Natural killer cell treated with Interleukin-12 subunit alpha and Interleukin-12 subunit beta and Interleukin-15 and Interleukin-18, amount 100 ng/mL, for 72 hours (primary cell): ENCODE measurements around the gene ANKUB1. TPM values are rescaled to one million over a fixed set of nuclear protein-coding genes. Genes with fewer than 3 reads are reported as not detected.
A peak's percentile ranks its signal among the peaks of the same experiment; 100 is the strongest.

Source experiments
- ATAC-seq, 2 donors: fragments of 150-1000 bp; cut with Tn5 transposase in 1 of 2; sonication (Bioruptor Pico), chemical (Tn5 transposase) in 1 of 2; 2 replicates each; pipeline ENCODE4 v1.10.0; 2021
- DNase-seq: peaks from one replicate; pipeline ENCODE4 v3.0.0; 2022; ENCODE audit warnings: low spot score
- H3K27ac Mint-ChIP-seq, 2 donors: 1 replicate in 1 of 2; 2 replicates in 1 of 2; pipeline ENCODE4 v1.8.0; 2022; ENCODE audit warnings: mixed read lengths in 2 of 2, mild to moderate bottlenecking in 1 of 2, moderate library complexity in 1 of 2
- H3K27me3 Mint-ChIP-seq, 2 donors: 1 replicate in 1 of 2; 2 replicates in 1 of 2; pipeline ENCODE4 v1.8.0; 2022; ENCODE audit warnings: mixed read lengths in 2 of 2
- H3K36me3 Mint-ChIP-seq: one replicate; pipeline ENCODE4 v1.8.0; 2022; ENCODE audit warnings: mixed read lengths
- H3K4me1 Mint-ChIP-seq, 2 donors: 1 replicate in 1 of 2; 2 replicates in 1 of 2; pipeline ENCODE4 v1.8.0; 2022; ENCODE audit warnings: low read depth in 2 of 2, mixed read lengths in 2 of 2, mild to moderate bottlenecking in 1 of 2
- H3K4me3 Mint-ChIP-seq: one replicate; pipeline ENCODE4 v1.8.0; 2022; ENCODE audit warnings: mixed read lengths
- H3K9me3 Mint-ChIP-seq: 2 replicates; pipeline ENCODE4 v1.8.0; 2022; ENCODE audit warnings: mixed read lengths
- total RNA-seq, 2 donors: library from RNA; stranded (reverse); gene quantifications; one replicate each; pipeline ENCODE4 v1.2.3, GENCODE V29; 2022

The ANKUB1 gene
- total RNA-seq, 2 donors from 2014 or later = not detected

- no peaks in the 10 kb centered on the region for H3K27me3 Mint-ChIP-seq
- no peak for DNase-seq
- H3K4me3 Mint-ChIP-seq = peak overlapping the region; percentile 76
- ATAC-seq = no peak
- no peaks in the 10 kb centered on the region for H3K36me3 Mint-ChIP-seq
- H3K4me1 Mint-ChIP-seq = peaks cover 48 to 72% of the 10 kb centered on the region in 2 donors
- H3K27ac Mint-ChIP-seq = peak overlapping the region; percentile 73 to 76
- H3K9me3 Mint-ChIP-seq = no peaks in the 10 kb centered on the region
Measured at GRCh38 chr3:149816311-149816710, 24.0 kb upstream of the ANKUB1 start.

GRCh38 chr3:149815728-149816127 lies 23.4 kb upstream of the ANKUB1 start:
- ATAC-seq (no peak), DNase-seq (no peak)
- Mint-ChIP-seq H3K9me3 (no peaks in the 10 kb centered on the region), H3K36me3 (no peaks in the 10 kb centered on the region), H3K27ac (peak overlapping the region in 1 of 2 donors; percentile 76), H3K27me3 (no peaks in the 10 kb centered on the region), H3K4me1 (peaks cover 48 to 66% of the 10 kb centered on the region in 2 donors), H3K4me3 (peak overlapping the region; percentile 76)

GRCh38 chr3:149815321-149815720 lies 23.0 kb upstream of the ANKUB1 start:
- Mint-ChIP-seq H3K36me3 (no peaks in the 10 kb centered on the region), H3K4me1 (peaks cover 48 to 66% of the 10 kb centered on the region in 2 donors), H3K9me3 (no peaks in the 10 kb centered on the region), H3K27ac (peak overlapping the region in 1 of 2 donors; percentile 97), H3K27me3 (no peaks in the 10 kb centered on the region), H3K4me3 (peak overlapping the region; percentile 90)
- DNase-seq = no peak
- no peak for ATAC-seq

- H3K27me3 Mint-ChIP-seq = peaks cover 6 to 7% of the 10 kb centered on the region in 2 donors
- H3K36me3 Mint-ChIP-seq = no peaks in the 10 kb centered on the region
- no peak for ATAC-seq
- peak overlapping the region; percentile 95 to 97 for H3K27ac Mint-ChIP-seq
- DNase-seq = no peak
- H3K9me3 Mint-ChIP-seq = no peaks in the 10 kb centered on the region
- peaks cover 44 to 60% of the 10 kb centered on the region in 2 donors for H3K4me1 Mint-ChIP-seq
- H3K4me3 Mint-ChIP-seq = peak overlapping the region; percentile 90
Measured at GRCh38 chr3:149813367-149814281, 21.3 kb upstream of the ANKUB1 start.

GRCh38 chr3:149812606-149813366 lies 20.4 kb upstream of the ANKUB1 start, which contains the start of gene RNF13:
TSS of gene RNF13 (plus strand) at chr3:149813215. CDS start at chr3:149846027, 32,812 bp downstream.
- H3K9me3 Mint-ChIP-seq = no peaks in the 10 kb centered on the region
- DNase-seq = peak; percentile 93
- H3K27ac Mint-ChIP-seq = peak within 1 kb of the TSS; percentile 95 to 97
- ATAC-seq = peak; percentile 97 to 98
- peak within 1 kb of the TSS; percentile 90 for H3K4me3 Mint-ChIP-seq
- peaks cover 41 to 57% of the 10 kb centered on the region in 2 donors for H3K4me1 Mint-ChIP-seq
- H3K36me3 Mint-ChIP-seq = no peaks in the 10 kb centered on the region
- peaks cover 6 to 7% of the 10 kb centered on the region in 2 donors for H3K27me3 Mint-ChIP-seq

- Mint-ChIP-seq H3K9me3 (no peaks in the 10 kb centered on the region), H3K27me3 (peaks cover 8 to 9% of the 10 kb centered on the region in 2 donors), H3K4me3 (peak overlapping the region; percentile 90), H3K36me3 (no peaks in the 10 kb centered on the region), H3K4me1 (peaks cover 35 to 52% of the 10 kb centered on the region in 2 donors), H3K27ac (peak overlapping the region; percentile 95 to 97)
- no peak for ATAC-seq
- no peak for DNase-seq
Measured at GRCh38 chr3:149812165-149812605, 19.8 kb upstream of the ANKUB1 start.

GRCh38 chr3:149810846-149811245 lies 18.5 kb upstream of the ANKUB1 start:
- no peak for ATAC-seq
- peaks cover 16 to 21% of the 10 kb centered on the region in 2 donors for H3K27me3 Mint-ChIP-seq
- no peak overlapping the region for H3K4me3 Mint-ChIP-seq
- H3K4me1 Mint-ChIP-seq = peaks cover 22 to 44% of the 10 kb centered on the region in 2 donors
- H3K27ac Mint-ChIP-seq = no peak overlapping the region
- DNase-seq = no peak
- no peaks in the 10 kb centered on the region for H3K9me3 Mint-ChIP-seq
- H3K36me3 Mint-ChIP-seq = no peaks in the 10 kb centered on the region

- no peak overlapping the region for H3K27ac Mint-ChIP-seq
- DNase-seq (no peak), ATAC-seq (no peak)
- H3K4me1 Mint-ChIP-seq = peaks cover 19 to 32% of the 10 kb centered on the region in 2 donors
- H3K27me3 Mint-ChIP-seq = peaks cover 19 to 29% of the 10 kb centered on the region in 2 donors
- no peaks in the 10 kb centered on the region for H3K9me3 Mint-ChIP-seq
- no peak overlapping the region for H3K4me3 Mint-ChIP-seq
- no peaks in the 10 kb centered on the region for H3K36me3 Mint-ChIP-seq
Measured at GRCh38 chr3:149809699-149810098, 17.3 kb upstream of the ANKUB1 start.

- DNase-seq (peak; percentile 70), ATAC-seq (no peak)
- Mint-ChIP-seq H3K9me3 (no peaks in the 10 kb centered on the region), H3K36me3 (no peaks in the 10 kb centered on the region), H3K27ac (no peak overlapping the region), H3K4me3 (no peak overlapping the region), H3K4me1 (peaks cover 8 to 20% of the 10 kb centered on the region in 2 donors), H3K27me3 (peaks cover 19 to 29% of the 10 kb centered on the region in 2 donors)
Measured at GRCh38 chr3:149808209-149808829, 16.0 kb upstream of the ANKUB1 start.

- Mint-ChIP-seq H3K4me3 (no peak overlapping the region), H3K36me3 (no peaks in the 10 kb centered on the region), H3K27me3 (peaks cover 21 to 29% of the 10 kb centered on the region in 2 donors), H3K4me1 (peaks cover 3 to 8% of the 10 kb centered on the region in 2 donors), H3K27ac (no peak overlapping the region), H3K9me3 (no peaks in the 10 kb centered on the region)
- DNase-seq (no peak), ATAC-seq (no peak)
Measured at GRCh38 chr3:149806171-149806778, 13.9 kb upstream of the ANKUB1 start.

- no peaks in the 10 kb centered on the region for H3K9me3 Mint-ChIP-seq
- H3K27ac Mint-ChIP-seq = no peak overlapping the region
- DNase-seq (no peak), ATAC-seq (no peak)
- peaks cover 0 to 4% of the 10 kb centered on the region in 2 donors for H3K4me1 Mint-ChIP-seq
- no peak overlapping the region for H3K4me3 Mint-ChIP-seq
- H3K27me3 Mint-ChIP-seq = peaks cover 23 to 46% of the 10 kb centered on the region in 2 donors
- H3K36me3 Mint-ChIP-seq = no peaks in the 10 kb centered on the region
Measured at GRCh38 chr3:149801639-149802038, 9.3 kb upstream of the ANKUB1 start.

- Mint-ChIP-seq H3K4me1 (no peaks in the 10 kb centered on the region), H3K27ac (no peak overlapping the region), H3K27me3 (peaks cover 19 to 43% of the 10 kb centered on the region in 2 donors), H3K9me3 (no peaks in the 10 kb centered on the region), H3K36me3 (no peaks in the 10 kb centered on the region), H3K4me3 (no peak overlapping the region)
- ATAC-seq = no peak
- DNase-seq = no peak
Measured at GRCh38 chr3:149801195-149801594, 8.8 kb upstream of the ANKUB1 start.

GRCh38 chr3:149800693-149801092 lies 8.3 kb upstream of the ANKUB1 start:
- Mint-ChIP-seq H3K27me3 (peaks cover 18 to 39% of the 10 kb centered on the region in 2 donors), H3K4me1 (no peaks in the 10 kb centered on the region), H3K9me3 (no peaks in the 10 kb centered on the region), H3K36me3 (no peaks in the 10 kb centered on the region), H3K4me3 (no peak overlapping the region), H3K27ac (no peak overlapping the region)
- ATAC-seq (no peak), DNase-seq (no peak)
